Measurements from ENCODE around the gene FBN2. TPM values are rescaled to one million over a fixed set of nuclear protein-coding genes. Genes with fewer than 3 reads are reported as not detected.

FBN2 gene
- total RNA-seq, 1 donor from 2014 or later, result 34.1 TPM

- no peaks in the 10 kb centered on the region for H3K27me3 ChIP-seq (ENCODE audit: low read depth)
- no peak overlapping the region for H3K27ac ChIP-seq (replicated peaks)
- no peaks in the 10 kb centered on the region for H3K36me3 ChIP-seq
- DNase-seq, result no peak
- peak; percentile 66 for TF ChIP-seq CTCF (IDR thresholded peaks at IDR 0.05; ENCODE audit: borderline replicate concordance)
- peaks cover 15% of the 10 kb centered on the region for H3K4me1 ChIP-seq
- no peak overlapping the region for H3K4me3 ChIP-seq
- H3K9me3 ChIP-seq (replicated peaks), result peaks cover 21% of the 10 kb centered on the region
- intact Hi-C loops (cut with micrococcal nuclease), result loop anchor here (5.0 kb wide), 1 partner anchor 287 kb away; no protein-coding TSS in a partner anchor
Observed at GRCh38 chr5:128498844-128499455, 39.1 kb downstream of the FBN2 start.

DNA sequence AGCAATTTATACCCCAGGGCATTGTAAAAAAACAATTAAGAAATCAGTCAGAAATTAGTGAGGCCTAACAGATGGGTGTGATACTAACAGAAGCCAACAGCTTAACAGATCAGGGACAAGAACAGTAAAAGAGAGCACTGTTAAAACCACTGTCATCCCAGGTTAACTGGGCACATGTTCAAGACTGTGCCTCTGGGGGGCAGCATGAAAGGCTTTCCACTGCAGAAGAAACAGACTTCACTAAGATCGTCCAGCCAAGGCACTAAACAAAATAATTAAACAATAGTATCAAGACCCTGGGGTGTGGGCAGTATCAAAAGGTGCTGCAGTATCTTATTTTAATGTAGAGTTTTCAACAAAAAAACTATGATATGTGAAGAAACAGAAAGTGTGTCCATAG is 43.5 kb downstream of the FBN2 start:
- TF ChIP-seq CTCF (IDR thresholded peaks at IDR 0.05; ENCODE audit: borderline replicate concordance), result no peak
- H3K27ac ChIP-seq (replicated peaks), result no peak overlapping the region
- H3K27me3 ChIP-seq (ENCODE audit: low read depth), result no peaks in the 10 kb centered on the region
- intact Hi-C loops (cut with micrococcal nuclease), result no loop called here
- no peaks in the 10 kb centered on the region for H3K36me3 ChIP-seq
- DNase-seq, result no peak
- H3K4me3 ChIP-seq, result no peak overlapping the region
- peaks cover 15% of the 10 kb centered on the region for H3K9me3 ChIP-seq (replicated peaks)
- peaks cover 15% of the 10 kb centered on the region for H3K4me1 ChIP-seq

DNA sequence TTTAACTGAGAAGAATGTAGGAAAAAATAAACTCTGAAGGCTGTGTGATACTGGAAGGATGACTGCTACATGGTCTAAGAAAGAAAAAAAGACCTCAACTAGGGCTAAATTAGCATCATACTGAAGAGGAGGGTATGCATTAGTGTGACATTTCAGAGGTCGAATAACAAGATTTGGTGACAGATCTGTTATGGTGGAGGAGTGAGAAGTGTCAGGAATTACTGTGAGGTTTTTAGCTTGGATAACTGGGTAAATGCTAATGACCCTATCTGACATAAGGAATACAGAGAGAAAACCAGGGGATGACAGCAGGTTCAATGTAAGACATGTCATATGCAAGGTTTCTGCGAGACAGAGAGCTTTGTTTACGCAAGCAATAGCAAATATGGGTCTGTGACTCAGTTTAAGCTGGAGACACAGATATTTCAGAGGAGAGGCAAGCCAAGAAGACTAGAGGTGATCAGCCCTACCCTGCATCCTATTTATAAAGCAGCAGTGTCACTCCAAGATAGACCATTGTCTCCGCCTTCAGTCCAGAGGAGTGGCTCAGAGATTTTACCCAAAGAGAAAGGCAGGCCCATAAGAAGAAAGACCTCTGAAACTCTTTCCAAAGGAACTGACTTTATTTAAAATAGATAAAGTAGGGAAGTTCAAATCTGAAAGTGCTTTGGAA is 44.3 kb downstream of the FBN2 start:
- DNase-seq, result no peak
- Histone ChIP-seq H3K4me1 (peaks cover 14% of the 10 kb centered on the region), H3K27me3 (ENCODE audit: low read depth) (no peaks in the 10 kb centered on the region), H3K27ac (replicated peaks) (no peak overlapping the region), H3K4me3 (no peak overlapping the region), H3K36me3 (no peaks in the 10 kb centered on the region), H3K9me3 (replicated peaks) (peaks cover 15% of the 10 kb centered on the region)
- intact Hi-C loops (cut with micrococcal nuclease), result no loop called here
- TF ChIP-seq CTCF (IDR thresholded peaks at IDR 0.05; ENCODE audit: borderline replicate concordance), result no peak

- Histone ChIP-seq H3K4me3 (no peak overlapping the region), H3K9me3 (replicated peaks) (peaks cover 15% of the 10 kb centered on the region), H3K36me3 (no peaks in the 10 kb centered on the region), H3K4me1 (peaks cover 7% of the 10 kb centered on the region), H3K27ac (replicated peaks) (no peak overlapping the region), H3K27me3 (ENCODE audit: low read depth) (no peaks in the 10 kb centered on the region)
- no peak for TF ChIP-seq CTCF (IDR thresholded peaks at IDR 0.05; ENCODE audit: borderline replicate concordance)
- DNase-seq, result no peak
- intact Hi-C loops (cut with micrococcal nuclease), result no loop called here
Observed at GRCh38 chr5:128491291-128491690, 46.8 kb downstream of the FBN2 start.

DNA sequence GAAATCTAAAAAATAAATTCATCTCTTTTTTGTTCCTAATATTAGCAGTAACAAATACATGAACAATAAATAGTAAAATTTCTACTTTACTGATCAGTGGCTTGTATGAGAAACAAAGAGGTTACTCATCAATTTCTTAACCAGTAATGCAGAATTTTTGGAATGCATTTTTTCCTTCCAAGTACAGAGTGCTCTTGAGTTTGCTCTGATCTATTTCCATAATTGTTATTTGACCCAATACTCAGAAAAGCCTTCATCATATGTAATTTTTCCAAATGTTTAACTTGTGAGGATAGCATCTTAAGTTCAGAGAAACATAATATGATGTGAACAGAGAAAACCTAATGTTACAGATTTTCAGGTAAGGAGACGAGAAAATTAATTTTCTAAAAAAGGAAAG is 47.3 kb downstream of the FBN2 start:
- no peak for TF ChIP-seq CTCF (IDR thresholded peaks at IDR 0.05; ENCODE audit: borderline replicate concordance)
- Histone ChIP-seq H3K4me1 (peaks cover 7% of the 10 kb centered on the region), H3K36me3 (no peaks in the 10 kb centered on the region), H3K9me3 (replicated peaks) (peaks cover 13% of the 10 kb centered on the region), H3K4me3 (no peak overlapping the region), H3K27me3 (ENCODE audit: low read depth) (no peaks in the 10 kb centered on the region), H3K27ac (replicated peaks) (no peak overlapping the region)
- no peak for DNase-seq
- intact Hi-C loops (cut with micrococcal nuclease), result no loop called here
